Measurements from ENCODE around the gene KRT79.

DNA sequence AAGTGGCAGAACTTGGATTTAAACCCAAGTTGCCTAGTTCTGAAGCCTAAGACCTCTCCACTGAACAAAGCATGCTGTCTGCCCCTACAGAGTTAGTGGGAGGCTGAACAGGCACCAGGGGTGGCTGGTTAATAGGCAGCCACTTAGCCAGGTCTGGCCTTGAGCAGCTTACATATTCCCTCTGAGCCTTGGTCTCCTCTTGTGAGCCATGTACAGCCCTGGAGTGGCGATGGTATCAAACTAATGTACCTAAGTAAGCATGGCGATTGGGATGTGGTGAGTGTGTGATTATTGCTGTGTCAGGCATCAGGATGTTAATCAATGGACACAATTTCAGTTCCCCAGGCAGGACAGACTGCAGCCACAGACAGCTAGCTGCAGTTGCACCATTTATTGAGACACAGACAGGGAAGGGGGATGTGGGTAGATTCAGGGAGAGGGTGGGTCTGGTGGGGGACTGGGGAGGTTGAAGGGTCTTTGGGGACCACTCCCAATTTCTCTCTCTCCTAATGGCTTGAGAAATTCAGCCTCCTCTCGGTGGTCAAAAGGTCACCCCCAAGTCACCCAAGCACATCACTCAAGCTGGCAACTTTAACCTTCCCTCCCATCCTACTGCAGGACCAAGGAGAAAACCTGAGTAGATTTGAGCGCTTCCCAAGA is 12.9 kb downstream of the KRT79 start:
- TF ChIP-seq CTCF (IDR thresholded peaks at IDR 0.05; ENCODE audit: low read depth, low read length, poor library complexity, severe bottlenecking) (no peak), EZH2phosphoT487 (IDR thresholded peaks at IDR 0.05; ENCODE audit: borderline replicate concordance, low read length) (no peak)

Data from DOHH2 (cell line).